Caco-2 (cell line): Measurements from ENCODE around the gene KCNH4. TPM values are rescaled to one million over a fixed set of nuclear protein-coding genes. Genes with fewer than 3 reads are reported as not detected.
"Not testable (repeated sequence)": the region's sequence is repeated elsewhere in the genome, so short reads cannot be mapped to it uniquely, and the experiment has no call there.

ENCODE experiments used
- BruUV-seq: library from RNA; stranded (reverse); fragments of 400-500 nt; replicated peaks from 2 replicates; lab custom pipeline; 2021; lab: Mats Ljungman, UMichigan
- CTCF ChIA-PET: fragments of 300-600 bp; sonication (Branson Sonifier 250); formaldehyde crosslinking; loops from one replicate; lab custom pipeline; 2022; ENCODE audit warnings: antibody characterized with exemption; lab: Charles Lee
- POLR2A ChIA-PET: fragments of 300-600 bp; sonication (Branson Sonifier 250); formaldehyde crosslinking; loops from one replicate; lab custom pipeline; 2022; ENCODE audit warnings: antibody characterized with exemption; lab: Charles Lee
- DNase-seq, 2 experiments: peaks; one replicate each; pipeline versions ENCODE4 v3.0.0 to v3.0.0-alpha.2; 2020 to 2022
- H3K27me3 ChIP-seq: replicated peaks from 2 replicates; pipeline ENCODE4 v1.6.0; 2011; ENCODE audit warnings: low read length; ENCODE audit not compliant: control insufficient read depth, insufficient read depth
- H3K36me3 ChIP-seq: 2 replicates; pipeline ENCODE4 v1.5.1; 2011; ENCODE audit warnings: low read length; ENCODE audit not compliant: control insufficient read depth, insufficient read depth
- H3K4me1 ChIP-seq: fragments of 250-450 bp; sonication (Bioruptor Pico); 2 replicates; pipeline ENCODE4 v1.5.1; 2020; ENCODE audit warnings: mild to moderate bottlenecking
- H3K4me3 ChIP-seq: 2 replicates; pipeline ENCODE4 v1.5.1; 2011; ENCODE audit warnings: low read depth, mild to moderate bottlenecking, control low read depth, low read length
- H3K9me3 ChIP-seq: fragments of 250-450 bp; sonication (Bioruptor Pico); 2 replicates; pipeline ENCODE4 v1.5.1; 2020; ENCODE audit warnings: mild to moderate bottlenecking, moderate library complexity
- H3K27ac Mint-ChIP-seq: one replicate; pipeline ENCODE4 v1.8.0; 2022; ENCODE audit warnings: mixed read lengths; ENCODE audit not compliant: unreplicated experiment
- H3K27me3 Mint-ChIP-seq: one replicate; pipeline ENCODE4 v1.8.0; 2022; ENCODE audit warnings: mixed read lengths; ENCODE audit not compliant: insufficient read depth, unreplicated experiment
- H3K36me3 Mint-ChIP-seq: one replicate; pipeline ENCODE4 v1.8.0; 2022; ENCODE audit warnings: mild to moderate bottlenecking, mixed read lengths; ENCODE audit not compliant: insufficient read depth, unreplicated experiment
- H3K4me1 Mint-ChIP-seq: one replicate; pipeline ENCODE4 v1.8.0; 2022; ENCODE audit warnings: low read depth, mixed read lengths; ENCODE audit not compliant: unreplicated experiment
- H3K4me3 Mint-ChIP-seq: one replicate; pipeline ENCODE4 v1.8.0; 2022; ENCODE audit warnings: mild to moderate bottlenecking, moderate library complexity, mixed read lengths; ENCODE audit not compliant: unreplicated experiment
- H3K9me3 Mint-ChIP-seq: one replicate; pipeline ENCODE4 v1.8.0; 2022; ENCODE audit warnings: mixed read lengths; ENCODE audit not compliant: unreplicated experiment
- intact Hi-C: fragments of 100-400 bp; cut with micrococcal nuclease; formaldehyde crosslinking; loops from one replicate; pipeline ENCODE4 v1.10.0; 2022; ENCODE audit not compliant: unreplicated experiment
- total RNA-seq: library from RNA; stranded (reverse); gene quantifications from 2 replicates; pipeline ENCODE4 v1.2.3, GENCODE V29; 2022
- TF ChIP-seq, protein P1 (sequence below), 2 experiments: fragments of 200-600 bp in 1 of 2; IDR thresholded peaks; 1 replicate in 1 of 2; 2 replicates in 1 of 2; pipeline versions ENCODE4 v1.5.1 to v1.8.0; 2011 to 2022; ENCODE audit warnings: antibody characterized with exemption in 1 of 2, control low read depth in 1 of 2, inconsistent platforms in 1 of 2, low read depth in 1 of 2, low read length in 1 of 2, mild to moderate bottlenecking in 1 of 2, moderate library complexity in 1 of 2; ENCODE audit not compliant: insufficient read depth in 1 of 2, severe bottlenecking in 1 of 2, unreplicated experiment in 1 of 2

KCNH4 gene
- total RNA-seq, 1 experiment from 2014 or later, result 0.07 TPM

DNA sequence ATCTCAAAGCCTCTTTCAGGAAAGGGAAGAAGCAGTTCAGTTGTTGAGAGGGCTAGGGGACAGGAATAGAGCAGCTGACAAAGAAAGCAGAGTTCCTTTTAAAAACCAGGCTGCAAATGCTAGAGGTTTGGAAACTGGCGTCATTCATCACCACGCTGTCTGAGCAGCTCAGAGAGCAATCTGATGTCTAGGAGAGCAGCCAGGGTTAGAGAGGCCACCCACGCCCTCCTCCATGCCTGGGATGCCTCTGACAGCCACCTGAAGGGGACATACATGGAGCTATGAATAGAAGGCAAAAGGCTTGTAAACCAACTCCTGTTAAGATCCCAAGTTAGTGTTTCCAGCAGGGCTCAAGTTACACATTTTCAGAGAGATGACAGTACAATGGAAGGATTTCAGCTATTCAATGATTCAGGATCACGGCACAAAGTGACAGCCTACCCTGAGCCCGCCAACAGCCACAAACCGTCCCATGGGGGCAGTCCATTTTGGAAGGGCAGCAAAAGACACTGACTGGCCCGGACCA is 38.5 kb downstream of the KCNH4 start:
- Histone ChIP-seq H3K27me3 (no peaks in the 10 kb centered on the region), H3K9me3 (no peaks in the 10 kb centered on the region), H3K36me3 (peaks cover 2% of the 10 kb centered on the region), H3K4me3 (no peak overlapping the region), H3K4me1 (no peaks in the 10 kb centered on the region)
- no peak overlapping the region for H3K27ac Mint-ChIP-seq
- no peak for DNase-seq
- BruUV-seq, result no TSS peak
- no peaks in the 10 kb centered on the region for H3K27me3 Mint-ChIP-seq
- no peaks in the 10 kb centered on the region for H3K9me3 Mint-ChIP-seq
- TF ChIP-seq, protein P1, sequence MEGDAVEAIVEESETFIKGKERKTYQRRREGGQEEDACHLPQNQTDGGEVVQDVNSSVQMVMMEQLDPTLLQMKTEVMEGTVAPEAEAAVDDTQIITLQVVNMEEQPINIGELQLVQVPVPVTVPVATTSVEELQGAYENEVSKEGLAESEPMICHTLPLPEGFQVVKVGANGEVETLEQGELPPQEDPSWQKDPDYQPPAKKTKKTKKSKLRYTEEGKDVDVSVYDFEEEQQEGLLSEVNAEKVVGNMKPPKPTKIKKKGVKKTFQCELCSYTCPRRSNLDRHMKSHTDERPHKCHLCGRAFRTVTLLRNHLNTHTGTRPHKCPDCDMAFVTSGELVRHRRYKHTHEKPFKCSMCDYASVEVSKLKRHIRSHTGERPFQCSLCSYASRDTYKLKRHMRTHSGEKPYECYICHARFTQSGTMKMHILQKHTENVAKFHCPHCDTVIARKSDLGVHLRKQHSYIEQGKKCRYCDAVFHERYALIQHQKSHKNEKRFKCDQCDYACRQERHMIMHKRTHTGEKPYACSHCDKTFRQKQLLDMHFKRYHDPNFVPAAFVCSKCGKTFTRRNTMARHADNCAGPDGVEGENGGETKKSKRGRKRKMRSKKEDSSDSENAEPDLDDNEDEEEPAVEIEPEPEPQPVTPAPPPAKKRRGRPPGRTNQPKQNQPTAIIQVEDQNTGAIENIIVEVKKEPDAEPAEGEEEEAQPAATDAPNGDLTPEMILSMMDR (IDR thresholded peaks at IDR 0.05; ENCODE audit: insufficient read depth in 1 of 2, low read depth in 1 of 2, low read length in 1 of 2, severe bottlenecking in 1 of 2, unreplicated experiment in 1 of 2), result no peak
- no peaks in the 10 kb centered on the region for H3K4me1 Mint-ChIP-seq
- peaks cover 50% of the 10 kb centered on the region for H3K36me3 Mint-ChIP-seq
- H3K4me3 Mint-ChIP-seq, result no peak overlapping the region
- ChIA-PET POLR2A (no interaction called here), CTCF (interaction anchor here (0.6 to 1.0 kb wide), 2 partner anchors 22 to 436 kb away, joined by 3 read pairs; no protein-coding TSS in a partner anchor)
- intact Hi-C loops, result no loop called here

DNA sequence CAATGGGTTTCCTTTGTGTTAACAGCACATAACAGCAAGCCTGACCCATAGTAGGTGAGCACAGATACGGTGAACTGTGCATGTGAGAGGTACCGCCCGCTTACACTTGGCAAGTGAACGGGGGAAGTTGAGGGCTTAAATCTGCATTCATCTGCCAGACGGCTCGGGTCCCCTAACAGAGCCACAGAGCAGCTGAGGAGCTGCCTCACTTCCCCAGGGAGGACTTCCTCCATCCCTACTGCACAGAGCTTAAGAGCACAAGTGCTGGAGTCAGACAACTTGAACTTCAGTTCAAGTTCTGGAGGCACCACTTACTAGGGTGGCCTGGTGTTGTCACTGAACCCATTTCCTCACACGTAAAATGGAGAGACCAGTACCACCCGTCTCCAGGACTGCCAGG is 39.6 kb downstream of the KCNH4 start:
- Mint-ChIP-seq H3K4me1 (no peaks in the 10 kb centered on the region), H3K27ac (no peak overlapping the region), H3K9me3 (no peaks in the 10 kb centered on the region), H3K4me3 (no peak overlapping the region), H3K27me3 (no peaks in the 10 kb centered on the region), H3K36me3 (peaks cover 50% of the 10 kb centered on the region)
- intact Hi-C loops, result no loop called here
- BruUV-seq, result no TSS peak
- ChIA-PET CTCF (interaction anchor here (1.0 kb wide), 1 partner anchor 21 kb away, joined by 3 read pairs; no protein-coding TSS in a partner anchor), POLR2A (no interaction called here)
- DNase-seq, result no peak
- no peak overlapping the region for H3K4me3 ChIP-seq
- H3K36me3 ChIP-seq, result peaks cover 2% of the 10 kb centered on the region
- TF ChIP-seq, protein P1 (IDR thresholded peaks at IDR 0.05; ENCODE audit: insufficient read depth in 1 of 2, low read depth in 1 of 2, low read length in 1 of 2, severe bottlenecking in 1 of 2, unreplicated experiment in 1 of 2), result no peak
- no peaks in the 10 kb centered on the region for H3K27me3 ChIP-seq
- H3K9me3 ChIP-seq, result no peaks in the 10 kb centered on the region
- H3K4me1 ChIP-seq, result peaks cover 4% of the 10 kb centered on the region

DNA sequence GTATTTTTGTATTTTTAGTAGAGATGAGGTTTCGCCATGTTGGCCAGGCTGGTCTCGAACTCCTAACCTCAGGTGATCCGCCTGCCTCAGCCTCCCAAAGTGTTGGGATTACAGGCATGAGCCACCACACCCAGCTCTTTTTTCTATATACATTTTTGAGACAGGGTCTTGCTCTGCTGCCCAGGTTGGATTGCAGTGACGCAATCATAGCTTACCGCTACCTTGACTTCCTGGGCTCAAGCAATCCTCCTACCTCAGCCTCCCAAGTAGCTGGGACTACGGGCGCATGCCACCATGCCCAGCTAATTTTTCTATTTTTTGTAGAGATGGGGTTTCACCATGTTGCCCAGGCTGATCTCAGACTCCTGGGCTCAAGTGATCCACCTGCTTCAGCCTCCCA is 40.3 kb downstream of the KCNH4 start:
- CTCF ChIA-PET, result not testable (repeated sequence)

More for the DNA sequence above, 40.3 kb downstream of the KCNH4 start:
- H3K4me1 Mint-ChIP-seq, H3K27ac Mint-ChIP-seq, intact Hi-C loops, DNase-seq, H3K9me3 ChIP-seq, BruUV-seq, POLR2A ChIA-PET, H3K27me3 Mint-ChIP-seq, H3K4me3 ChIP-seq, H3K36me3 ChIP-seq, H3K4me3 Mint-ChIP-seq, H3K4me1 ChIP-seq, H3K9me3 Mint-ChIP-seq, H3K27me3 ChIP-seq: not testable (repeated sequence)
- peaks cover 51% of the 10 kb centered on the region for H3K36me3 Mint-ChIP-seq
